WTC11 (cell line): Measurements from ENCODE around the gene HTR1B. TPM values are rescaled to one million over a fixed set of nuclear protein-coding genes. Genes with fewer than 3 reads are reported as not detected.

Experiments
- ATAC-seq: fragments of 200-7000 bp; cut with Tn5 transposase; 2 replicates; pipeline ENCODE4 v1.10.0; 2021; ENCODE audit warnings: mild to moderate bottlenecking, moderate library complexity
- CTCF ChIA-PET: fragments of 300-600 bp; sonication (Branson Sonifier 250); formaldehyde crosslinking; loops from one replicate; lab custom pipeline; 2021; ENCODE audit warnings: antibody characterized with exemption; lab: Charles Lee
- POLR2A ChIA-PET: fragments of 350-600 bp; sonication (Branson Sonifier 250); formaldehyde crosslinking; loops from one replicate; lab custom pipeline; 2021; ENCODE audit warnings: antibody characterized with exemption; lab: Charles Lee
- DNase-seq: peaks from one replicate; pipeline ENCODE4 v3.0.0; 2021; ENCODE audit warnings: low spot score
- H3K27ac Mint-ChIP-seq: 2 replicates; pipeline ENCODE4 v1.8.0; 2021; ENCODE audit warnings: mixed read lengths
- H3K27me3 Mint-ChIP-seq: 2 replicates; pipeline ENCODE4 v1.8.0; 2021; ENCODE audit warnings: low read depth, mild to moderate bottlenecking, moderate library complexity, mixed read lengths
- H3K36me3 Mint-ChIP-seq: 2 replicates; pipeline ENCODE4 v1.8.0; 2021; ENCODE audit warnings: mixed read lengths
- H3K4me1 Mint-ChIP-seq: 2 replicates; pipeline ENCODE4 v1.8.0; 2022; ENCODE audit warnings: mixed read lengths
- H3K4me3 Mint-ChIP-seq: 2 replicates; pipeline ENCODE4 v1.8.0; 2021; ENCODE audit warnings: mild to moderate bottlenecking, moderate library complexity, mixed read lengths
- H3K9me3 Mint-ChIP-seq: 2 replicates; pipeline ENCODE4 v1.8.0; 2021; ENCODE audit warnings: mixed read lengths
- AFF4 ChIP-seq: sonication (generic); formaldehyde crosslinking; IDR thresholded peaks from 2 replicates; pipeline ENCODE4 v1.8.1; 2023; ENCODE audit warnings: mild to moderate bottlenecking, missing genetic modification reagents, borderline replicate concordance
- ATF3 ChIP-seq: sonication (generic); formaldehyde crosslinking; conservative IDR thresholded peaks from 2 replicates; pipeline ENCODE4 v1.8.1; 2022; ENCODE audit warnings: mild to moderate bottlenecking, missing genetic modification reagents
- CREB1 ChIP-seq: sonication (generic); formaldehyde crosslinking; IDR thresholded peaks from 2 replicates; pipeline ENCODE4 v1.8.0; 2023; ENCODE audit warnings: mild to moderate bottlenecking, missing genetic modification reagents
- CREM ChIP-seq: sonication (generic); formaldehyde crosslinking; IDR thresholded peaks from 2 replicates; pipeline ENCODE4 v1.8.1; 2022; ENCODE audit warnings: mild to moderate bottlenecking, missing genetic modification reagents, moderate library complexity
- CTCF ChIP-seq: fragments of 200-600 bp; IDR thresholded peaks from 2 replicates; pipeline ENCODE4 v1.8.0; 2022; ENCODE audit warnings: antibody characterized with exemption
- ELF4 ChIP-seq: sonication (generic); formaldehyde crosslinking; IDR thresholded peaks from 2 replicates; pipeline ENCODE4 v1.8.1; 2022; ENCODE audit warnings: low read depth, mild to moderate bottlenecking, moderate library complexity, missing genetic modification reagents
- FOXK1 ChIP-seq: sonication (generic); formaldehyde crosslinking; IDR thresholded peaks from 2 replicates; pipeline ENCODE4 v1.8.0; 2022; ENCODE audit warnings: mild to moderate bottlenecking, moderate library complexity, missing genetic modification reagents
- GRHL2 ChIP-seq: fragments of 250-450 bp; sonication (Bioruptor Pico); IDR thresholded peaks from 2 replicates; pipeline ENCODE4 v1.8.0; 2022; ENCODE audit warnings: mild to moderate bottlenecking, moderate library complexity; ENCODE audit not compliant: insufficient replicate concordance, severe bottlenecking
- JUN ChIP-seq: sonication (generic); formaldehyde crosslinking; IDR thresholded peaks from 2 replicates; pipeline ENCODE4 v1.8.0; 2023; ENCODE audit warnings: mild to moderate bottlenecking, missing genetic modification reagents
- KAT7 ChIP-seq: sonication (generic); formaldehyde crosslinking; IDR thresholded peaks from 2 replicates; pipeline ENCODE4 v1.8.1; 2023; ENCODE audit warnings: missing genetic modification reagents, mild to moderate bottlenecking, borderline replicate concordance
- MAX ChIP-seq: sonication (generic); formaldehyde crosslinking; IDR thresholded peaks from 2 replicates; pipeline ENCODE4 v1.8.0; 2022; ENCODE audit warnings: mild to moderate bottlenecking, missing genetic modification reagents
- MYBL2 ChIP-seq: sonication (generic); formaldehyde crosslinking; IDR thresholded peaks from 2 replicates; pipeline ENCODE4 v1.8.1; 2023; ENCODE audit warnings: mild to moderate bottlenecking, moderate library complexity, missing genetic modification reagents
- NFATC4 ChIP-seq: fragments of 250-450 bp; sonication (Bioruptor Pico); IDR thresholded peaks from 2 replicates; pipeline ENCODE4 v1.9.0; 2021; ENCODE audit warnings: mild to moderate bottlenecking
- NFE2L1 ChIP-seq: sonication (generic); formaldehyde crosslinking; IDR thresholded peaks from 2 replicates; pipeline ENCODE4 v1.8.1; 2023; ENCODE audit warnings: missing genetic modification reagents
- NR1H2 ChIP-seq: sonication (generic); formaldehyde crosslinking; IDR thresholded peaks from 2 replicates; pipeline ENCODE4 v1.9.0; 2021; ENCODE audit warnings: mild to moderate bottlenecking, moderate library complexity, missing genetic modification reagents
- OVOL2 ChIP-seq: fragments of 250-450 bp; sonication (Bioruptor Pico); IDR thresholded peaks from 2 replicates; pipeline ENCODE4 v1.9.0; 2021; ENCODE audit warnings: mild to moderate bottlenecking, borderline replicate concordance
- RELA ChIP-seq: sonication (generic); formaldehyde crosslinking; IDR thresholded peaks from 2 replicates; pipeline ENCODE4 v1.8.1; 2022; ENCODE audit warnings: missing genetic modification reagents, mild to moderate bottlenecking, borderline replicate concordance
- SMAD3 ChIP-seq: sonication (generic); formaldehyde crosslinking; IDR thresholded peaks from 2 replicates; pipeline ENCODE4 v1.8.0; 2022; ENCODE audit warnings: missing genetic modification reagents, mild to moderate bottlenecking, borderline replicate concordance
- USF2 ChIP-seq: sonication (generic); formaldehyde crosslinking; IDR thresholded peaks from 2 replicates; pipeline ENCODE4 v1.8.1; 2023; ENCODE audit warnings: mild to moderate bottlenecking, missing genetic modification reagents, moderate library complexity
- ZBTB21 ChIP-seq: sonication (generic); formaldehyde crosslinking; IDR thresholded peaks from 2 replicates; pipeline ENCODE4 v1.8.1; 2023; ENCODE audit warnings: mild to moderate bottlenecking, missing genetic modification reagents, borderline replicate concordance
- ZNF121 ChIP-seq: sonication (generic); formaldehyde crosslinking; IDR thresholded peaks from 2 replicates; pipeline ENCODE4 v1.8.0; 2023; ENCODE audit warnings: missing genetic modification reagents
- ZNF671 ChIP-seq: fragments of 250-450 bp; sonication (Bioruptor Pico); IDR thresholded peaks from 2 replicates; pipeline ENCODE4 v1.8.0; 2021; ENCODE audit warnings: mild to moderate bottlenecking
- total RNA-seq: library from RNA; stranded (reverse); gene quantifications from 3 replicates; pipeline ENCODE4 v1.2.3, GENCODE V29; 2021
- TF ChIP-seq, protein P1 (sequence below): sonication (generic); formaldehyde crosslinking; IDR thresholded peaks from 2 replicates; pipeline ENCODE4 v1.8.1; 2022; ENCODE audit warnings: missing genetic modification reagents, borderline replicate concordance
- TF ChIP-seq, protein P2 (sequence below): sonication (generic); formaldehyde crosslinking; IDR thresholded peaks from 2 replicates; pipeline ENCODE4 v1.8.1; 2023; ENCODE audit warnings: mild to moderate bottlenecking, moderate library complexity, missing genetic modification reagents

Gene HTR1B
- total RNA-seq, 1 experiment from 2014 or later, result 1.5 TPM

DNA sequence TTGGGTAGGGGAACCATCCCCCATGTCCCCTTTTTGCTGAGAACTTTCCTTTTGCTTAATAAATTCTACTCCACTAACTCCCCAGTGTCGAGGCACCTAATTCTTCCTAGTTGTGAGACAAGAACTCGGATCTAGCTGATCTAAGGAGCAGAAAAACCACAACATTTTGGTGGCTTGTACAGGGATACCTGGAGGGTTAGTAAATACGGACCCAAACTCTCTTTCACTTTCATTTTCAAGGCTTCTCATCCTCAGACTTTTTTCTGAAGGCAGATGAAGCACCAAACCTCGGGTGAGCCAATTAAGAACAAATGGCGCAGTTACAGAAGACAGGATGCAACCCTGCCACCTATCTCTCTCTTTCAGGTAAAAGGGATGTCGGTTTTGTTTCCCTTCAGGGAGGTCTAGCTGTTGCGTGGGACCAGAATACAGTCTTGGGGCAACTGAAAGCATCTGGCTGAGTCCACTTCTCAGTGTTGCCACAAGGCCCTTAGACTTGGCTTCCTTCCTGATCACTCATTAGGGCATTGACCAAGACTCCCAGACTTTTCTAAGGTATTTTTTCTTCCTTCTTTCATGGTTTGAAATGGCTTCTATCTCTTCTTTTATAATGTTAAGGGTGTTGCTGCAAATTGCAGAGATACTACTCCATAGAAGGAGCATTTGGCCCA, 11.1 kb upstream of the HTR1B start:
- ChIA-PET POLR2A (no interaction called here), CTCF (interaction anchor here (3.0 kb wide), 1 partner anchor 8 kb away, joined by 19 read pairs; no protein-coding TSS in a partner anchor)
- Mint-ChIP-seq H3K36me3 (peaks cover 14% of the 10 kb centered on the region), H3K4me1 (peaks cover 39% of the 10 kb centered on the region), H3K4me3 (no peak overlapping the region), H3K27ac (no peak overlapping the region), H3K9me3 (peaks cover 14% of the 10 kb centered on the region), H3K27me3 (0 out of 2 replicates have a peak, but pooled peaks cover 3% of the 10 kb centered on the region)
- TF ChIP-seq CTCF, result no peak
- no peak for TF ChIP-seq AFF4 (CRISPR knock-in tag)
- TF ChIP-seq MAX (CRISPR knock-in tag), result no peak
- TF ChIP-seq, protein P1, sequence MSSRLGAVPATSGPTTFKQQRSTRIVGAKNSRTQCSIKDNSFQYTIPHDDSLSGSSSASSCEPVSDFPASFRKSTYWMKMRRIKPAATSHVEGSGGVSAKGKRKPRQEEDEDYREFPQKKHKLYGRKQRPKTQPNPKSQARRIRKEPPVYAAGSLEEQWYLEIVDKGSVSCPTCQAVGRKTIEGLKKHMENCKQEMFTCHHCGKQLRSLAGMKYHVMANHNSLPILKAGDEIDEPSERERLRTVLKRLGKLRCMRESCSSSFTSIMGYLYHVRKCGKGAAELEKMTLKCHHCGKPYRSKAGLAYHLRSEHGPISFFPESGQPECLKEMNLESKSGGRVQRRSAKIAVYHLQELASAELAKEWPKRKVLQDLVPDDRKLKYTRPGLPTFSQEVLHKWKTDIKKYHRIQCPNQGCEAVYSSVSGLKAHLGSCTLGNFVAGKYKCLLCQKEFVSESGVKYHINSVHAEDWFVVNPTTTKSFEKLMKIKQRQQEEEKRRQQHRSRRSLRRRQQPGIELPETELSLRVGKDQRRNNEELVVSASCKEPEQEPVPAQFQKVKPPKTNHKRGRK (CRISPR knock-in tag), result no peak
- TF ChIP-seq OVOL2 (CRISPR knock-in tag), result no peak
- no peak for TF ChIP-seq GRHL2 (CRISPR knock-in tag)
- TF ChIP-seq CREM (CRISPR knock-in tag), result no peak
- no peak for TF ChIP-seq CREB1 (CRISPR knock-in tag)
- TF ChIP-seq RELA (CRISPR knock-in tag), result no peak
- no peak for TF ChIP-seq NFATC4 (CRISPR knock-in tag)
- TF ChIP-seq JUN (CRISPR knock-in tag), result no peak
- no peak for TF ChIP-seq ZNF121 (CRISPR knock-in tag)
- DNase-seq, result no peak
- ATAC-seq, result no peak

DNA sequence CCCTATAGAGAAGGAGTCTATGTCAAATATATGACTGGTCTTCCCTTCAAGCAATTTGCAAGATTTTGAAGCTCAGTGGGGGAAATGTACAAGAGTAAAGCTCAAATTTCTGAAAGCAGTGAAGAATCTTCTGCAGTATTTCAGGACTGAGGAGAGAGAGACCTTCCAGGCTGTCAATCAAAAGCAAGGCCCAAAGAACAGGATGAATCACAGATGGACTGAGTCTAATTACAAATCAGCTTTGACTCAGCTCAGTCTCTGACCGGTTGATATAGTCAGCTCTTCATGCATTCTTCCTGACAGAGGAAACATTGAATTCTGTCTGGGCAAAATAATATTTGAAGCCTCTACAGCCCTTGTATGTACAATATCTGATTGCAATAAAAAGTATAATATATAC, 7.7 kb upstream of the HTR1B start:
- Mint-ChIP-seq H3K9me3 (peaks cover 14% of the 10 kb centered on the region), H3K4me1 (peaks cover 25% of the 10 kb centered on the region), H3K27me3 (peaks cover 36% of the 10 kb centered on the region), H3K36me3 (peaks cover 14% of the 10 kb centered on the region), H3K4me3 (no peak overlapping the region), H3K27ac (no peak overlapping the region)
- DNase-seq (no peak), ATAC-seq (no peak)
- POLR2A ChIA-PET, result no interaction called here
- CTCF ChIA-PET, result interaction anchor here (1.4 kb wide), 1 partner anchor 150 kb away, joined by 3 read pairs; no protein-coding TSS in a partner anchor
- TF ChIP-seq USF2 (CRISPR knock-in tag) (no peak), NFATC4 (CRISPR knock-in tag) (no peak), SMAD3 (CRISPR knock-in tag) (no peak), FOXK1 (CRISPR knock-in tag) (no peak), MAX (CRISPR knock-in tag) (no peak), NR1H2 (CRISPR knock-in tag) (no peak), MYBL2 (CRISPR knock-in tag) (no peak), ZNF671 (CRISPR knock-in tag) (no peak), ELF4 (CRISPR knock-in tag) (no peak), OVOL2 (CRISPR knock-in tag) (no peak), KAT7 (CRISPR knock-in tag) (no peak), NFE2L1 (CRISPR knock-in tag) (no peak), ZBTB21 (CRISPR knock-in tag) (no peak), ATF3 (CRISPR knock-in tag) (no peak)
- TF ChIP-seq, protein P2, sequence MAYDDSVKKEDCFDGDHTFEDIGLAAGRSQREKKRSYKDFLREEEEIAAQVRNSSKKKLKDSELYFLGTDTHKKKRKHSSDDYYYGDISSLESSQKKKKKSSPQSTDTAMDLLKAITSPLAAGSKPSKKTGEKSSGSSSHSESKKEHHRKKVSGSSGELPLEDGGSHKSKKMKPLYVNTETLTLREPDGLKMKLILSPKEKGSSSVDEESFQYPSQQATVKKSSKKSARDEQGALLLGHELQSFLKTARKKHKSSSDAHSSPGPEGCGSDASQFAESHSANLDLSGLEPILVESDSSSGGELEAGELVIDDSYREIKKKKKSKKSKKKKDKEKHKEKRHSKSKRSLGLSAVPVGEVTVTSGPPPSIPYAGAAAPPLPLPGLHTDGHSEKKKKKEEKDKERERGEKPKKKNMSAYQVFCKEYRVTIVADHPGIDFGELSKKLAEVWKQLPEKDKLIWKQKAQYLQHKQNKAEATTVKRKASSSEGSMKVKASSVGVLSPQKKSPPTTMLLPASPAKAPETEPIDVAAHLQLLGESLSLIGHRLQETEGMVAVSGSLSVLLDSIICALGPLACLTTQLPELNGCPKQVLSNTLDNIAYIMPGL (CRISPR knock-in tag), result no peak
